Endometrial microvascular endothelial cells (primary cell): ENCODE results near the gene PDE9A. TPM values are rescaled to one million over a fixed set of nuclear protein-coding genes. Genes with fewer than 3 reads are reported as not detected.

Experiments
- in situ Hi-C: cut with HindIII; loops from 2 replicates; pipeline ENCODE4 v1.10.0; 2017; ENCODE audit warnings: low sequenced_read_pairs, low pct_unique_long_range_greater_than_20kb; ENCODE audit errors: inconsistent ontology term
- total RNA-seq: library from RNA; depleted of rRNA; stranded (reverse); fragments of >200 nt; gene quantifications from one replicate; pipeline ENCODE4 v1.2.3, GENCODE V29; 2015; ENCODE audit errors: inconsistent ontology term

PDE9A gene
- total RNA-seq, 1 donor from 2014 or later: not detected

DNA sequence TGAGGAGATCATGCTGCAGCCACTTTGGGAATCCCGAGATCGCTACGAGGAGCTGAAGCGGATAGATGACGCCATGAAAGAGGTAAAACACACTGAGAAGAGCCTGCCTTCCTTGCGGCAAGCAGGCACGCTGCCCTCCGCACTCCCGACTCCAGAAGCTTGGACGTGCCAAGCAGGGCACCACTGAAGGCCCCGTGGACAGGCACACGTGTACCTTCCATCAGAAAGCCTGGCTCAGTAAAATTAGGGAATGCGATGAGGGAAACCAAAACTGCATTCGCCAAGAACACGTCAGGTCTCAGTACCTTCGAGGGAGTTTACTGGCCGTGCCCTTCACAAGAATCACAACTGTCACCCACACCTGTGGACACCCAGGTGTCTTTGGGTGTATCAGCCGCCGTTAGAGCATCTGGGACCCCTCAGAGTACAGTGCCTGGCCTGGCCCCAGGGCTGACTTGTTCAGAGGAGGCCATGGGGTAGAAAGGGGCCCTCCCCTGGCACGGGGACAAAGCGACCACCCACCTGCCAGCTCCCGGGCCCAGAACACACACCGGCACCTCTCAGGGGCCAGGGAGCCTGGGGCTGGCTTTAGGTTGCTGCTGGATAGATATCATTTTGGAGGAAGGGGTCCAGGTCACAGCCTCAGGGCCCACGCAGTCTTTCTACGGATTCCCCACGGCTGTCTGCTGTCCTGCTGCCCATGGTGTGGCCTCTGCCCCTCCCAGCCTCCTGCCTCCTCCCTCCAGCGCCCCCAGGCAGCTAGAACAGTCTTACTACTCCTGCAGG, 117.5 kb downstream of the PDE9A start:
- in situ Hi-C loops: no loop called here

DNA sequence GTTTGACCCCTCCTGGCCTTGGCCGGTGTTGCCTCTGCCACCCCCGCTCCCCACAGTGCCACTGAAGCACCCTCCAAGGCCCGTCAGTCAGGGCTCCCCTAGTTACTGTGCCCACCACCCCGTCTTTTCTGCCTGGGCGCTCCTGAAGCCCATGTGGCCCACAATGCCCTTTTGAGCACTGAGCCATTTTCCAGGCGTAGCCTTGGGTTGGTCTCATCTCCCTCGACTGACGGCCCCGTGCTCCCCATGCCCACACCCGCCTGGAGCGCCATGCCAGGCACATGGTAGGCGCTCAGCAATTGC, 118.0 kb downstream of the PDE9A start:
- in situ Hi-C loops: no loop called here

DNA sequence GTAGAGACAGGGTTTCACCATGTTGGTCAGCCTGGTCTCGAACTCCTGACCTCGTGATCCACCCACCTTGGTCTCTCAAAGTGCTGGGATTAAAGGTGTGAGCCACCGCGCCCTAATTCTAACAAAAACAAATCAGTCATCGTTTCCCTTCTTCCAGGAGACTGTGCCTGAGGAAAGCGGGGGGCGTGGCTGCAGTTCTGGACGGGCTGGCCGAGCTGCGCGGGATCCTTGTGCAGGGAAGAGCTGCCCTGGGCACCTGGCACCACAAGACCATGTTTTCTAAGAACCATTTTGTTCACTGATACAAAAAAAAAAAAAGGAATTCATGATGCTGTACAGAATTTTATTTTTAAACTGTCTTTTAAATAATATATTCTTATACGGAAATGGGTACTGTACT, 121.7 kb downstream of the PDE9A start:
- in situ Hi-C loops: no loop called here

DNA sequence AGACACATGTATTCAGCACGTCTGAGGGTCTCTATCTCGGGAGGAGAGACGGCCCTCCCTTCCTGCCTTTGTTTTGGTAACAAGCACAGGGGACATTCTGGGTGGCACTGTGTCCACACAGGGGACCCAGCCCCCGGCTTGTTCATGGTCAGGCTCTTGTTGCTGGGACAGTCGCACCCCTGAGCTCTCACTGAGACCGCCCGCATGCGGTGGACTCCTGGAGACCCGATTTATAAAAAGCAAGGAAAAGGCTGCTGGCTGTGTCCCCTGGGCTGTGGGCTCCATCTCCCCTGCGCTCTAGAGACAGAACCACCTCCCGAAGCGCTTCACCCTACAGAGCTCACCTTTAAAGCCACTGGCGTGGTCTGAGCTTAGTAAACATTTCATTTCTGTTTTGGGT, 122.5 kb downstream of the PDE9A start:
- in situ Hi-C loops: no loop called here

DNA sequence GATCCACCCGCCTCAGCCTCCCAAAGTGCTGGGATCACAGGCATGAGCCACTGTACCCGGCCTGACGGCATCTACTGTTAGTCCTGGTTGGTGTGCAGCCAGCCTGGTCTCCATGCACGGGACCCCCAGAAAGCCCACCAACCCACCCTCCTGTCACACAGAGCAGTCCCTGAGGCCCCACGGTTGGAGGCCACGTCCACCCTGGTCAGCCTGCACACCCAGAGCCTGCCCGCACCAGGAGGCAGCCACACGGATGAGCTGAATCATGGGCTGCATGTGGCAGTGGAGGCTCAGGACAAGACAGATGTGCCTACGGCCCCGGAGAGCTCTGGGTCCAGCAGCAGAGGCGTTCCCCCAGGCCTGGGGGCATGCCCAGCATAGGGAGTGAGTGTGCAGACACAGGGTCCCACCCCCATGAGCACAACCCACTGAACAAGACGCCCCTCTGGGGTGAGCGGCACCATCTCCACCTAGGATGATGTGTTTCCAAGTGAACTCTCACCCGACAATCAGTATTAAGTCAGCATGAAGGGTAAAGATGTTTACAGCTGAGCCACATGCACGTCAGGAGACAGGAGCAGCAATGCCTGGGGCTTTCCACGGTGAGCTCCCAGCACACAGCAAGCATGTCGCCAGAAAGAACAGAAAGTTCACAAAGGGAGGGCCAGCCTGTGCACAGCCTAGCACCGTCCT, 123.8 kb downstream of the PDE9A start:
- in situ Hi-C loops: no loop called here

DNA sequence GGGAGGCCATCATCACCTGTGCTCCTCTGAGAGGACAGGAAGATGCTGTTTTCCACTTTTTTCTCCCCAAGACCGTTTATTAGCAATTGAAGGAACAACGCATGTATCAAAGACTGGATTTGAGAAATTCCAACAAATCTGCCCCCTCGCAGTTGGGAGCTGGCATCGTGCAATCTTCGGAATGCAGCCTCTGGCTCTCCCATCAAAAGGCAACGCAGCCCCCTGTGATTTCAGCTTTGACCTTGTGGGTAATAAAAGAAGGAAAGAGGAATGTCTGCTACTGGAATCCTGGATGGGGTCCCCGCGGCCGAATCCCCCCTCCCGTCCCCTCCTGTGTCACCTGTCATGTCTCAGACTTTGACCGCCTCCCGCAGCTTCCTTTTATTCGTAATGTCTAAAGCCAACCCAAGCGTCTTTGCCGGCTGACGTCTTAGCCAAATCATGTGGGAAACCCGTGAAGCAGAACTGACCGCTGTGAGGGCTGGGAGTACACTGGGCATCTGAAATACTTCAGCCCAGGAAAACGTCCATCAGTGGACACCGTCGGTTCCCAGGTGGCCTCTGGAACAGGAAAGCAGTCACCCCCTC, 124.4 kb downstream of the PDE9A start:
- in situ Hi-C loops: no loop called here

DNA sequence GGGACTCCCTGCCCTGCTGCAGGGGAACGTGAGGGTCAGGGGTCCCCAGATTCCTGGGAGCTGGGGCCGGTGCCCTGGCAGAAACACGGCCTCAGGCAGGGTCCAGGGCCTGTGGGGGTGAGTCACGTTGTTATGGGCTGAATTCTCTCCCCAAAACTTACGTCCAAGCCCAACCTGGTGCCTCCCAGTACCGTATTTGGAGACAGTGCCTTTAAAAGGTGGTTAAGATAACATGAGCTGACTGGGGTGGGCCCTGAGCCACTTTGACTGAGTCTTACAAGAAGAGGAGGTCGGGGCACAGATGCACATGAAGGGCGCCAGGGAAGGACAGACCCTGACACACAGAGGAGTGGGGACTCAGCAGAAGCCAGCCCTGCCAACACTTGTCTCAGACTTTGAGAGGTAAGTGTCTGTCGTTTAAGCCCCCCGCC, 126.0 kb downstream of the PDE9A start:
- in situ Hi-C loops: no loop called here

DNA sequence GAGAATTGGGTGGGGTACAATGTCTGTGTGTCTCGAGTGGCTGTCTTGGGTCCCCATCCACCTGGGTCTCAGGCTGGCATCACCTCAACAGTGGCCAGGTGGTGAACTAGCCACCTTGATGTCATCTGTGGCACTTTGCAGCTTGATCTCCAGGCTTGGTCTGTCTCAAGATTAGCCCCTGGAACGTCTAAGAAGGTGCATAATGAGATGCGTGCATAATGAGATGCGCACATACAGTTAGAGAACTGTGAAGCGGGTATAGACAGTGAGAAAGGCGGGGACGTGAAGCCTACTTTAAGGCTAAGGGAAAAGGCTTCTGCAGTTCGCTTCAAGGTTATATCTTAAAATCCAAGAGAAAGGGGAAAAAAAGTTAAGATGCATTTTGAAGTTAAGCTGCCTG, 127.2 kb downstream of the PDE9A start:
- in situ Hi-C loops: no loop called here

DNA sequence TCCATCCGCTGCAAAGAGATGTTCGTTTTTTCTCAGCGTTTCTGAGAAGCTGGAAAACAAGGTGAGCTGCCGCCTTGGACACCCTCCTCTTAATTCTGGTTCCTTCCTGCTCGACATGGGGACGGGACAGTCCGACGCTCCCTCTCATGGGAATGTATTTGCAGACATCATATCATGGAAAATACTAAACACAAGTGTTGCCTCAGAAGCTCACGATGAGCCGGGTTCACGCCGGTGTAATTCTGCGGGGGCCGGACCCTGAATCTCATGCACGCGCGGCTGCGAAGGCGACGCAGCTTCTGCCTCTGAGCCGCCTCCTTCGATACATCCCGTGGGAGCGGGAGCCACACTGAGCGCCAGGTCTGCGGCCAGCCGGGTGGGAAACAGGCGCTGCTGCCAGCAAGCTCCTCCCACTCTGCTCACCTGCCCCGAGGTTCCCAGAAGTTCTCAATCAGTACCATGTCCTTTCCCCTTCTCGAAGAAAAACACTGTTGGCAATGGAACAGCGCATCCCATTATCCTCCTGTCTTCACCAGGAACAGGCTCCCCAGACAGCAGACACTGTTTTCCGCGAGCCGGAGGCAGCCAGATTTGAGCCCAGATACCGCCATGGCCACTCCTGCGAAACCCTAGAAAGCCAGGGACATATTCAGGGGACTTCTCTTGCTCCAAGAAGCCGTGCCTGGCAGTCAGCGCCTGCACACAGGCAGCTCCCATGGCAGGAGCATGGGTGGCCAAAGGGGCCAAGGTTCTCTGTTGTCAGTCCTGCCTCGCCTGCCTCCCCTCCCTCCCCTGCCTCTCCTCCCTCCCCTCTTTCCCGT, 127.9 kb downstream of the PDE9A start:
- in situ Hi-C loops: no loop called here

DNA sequence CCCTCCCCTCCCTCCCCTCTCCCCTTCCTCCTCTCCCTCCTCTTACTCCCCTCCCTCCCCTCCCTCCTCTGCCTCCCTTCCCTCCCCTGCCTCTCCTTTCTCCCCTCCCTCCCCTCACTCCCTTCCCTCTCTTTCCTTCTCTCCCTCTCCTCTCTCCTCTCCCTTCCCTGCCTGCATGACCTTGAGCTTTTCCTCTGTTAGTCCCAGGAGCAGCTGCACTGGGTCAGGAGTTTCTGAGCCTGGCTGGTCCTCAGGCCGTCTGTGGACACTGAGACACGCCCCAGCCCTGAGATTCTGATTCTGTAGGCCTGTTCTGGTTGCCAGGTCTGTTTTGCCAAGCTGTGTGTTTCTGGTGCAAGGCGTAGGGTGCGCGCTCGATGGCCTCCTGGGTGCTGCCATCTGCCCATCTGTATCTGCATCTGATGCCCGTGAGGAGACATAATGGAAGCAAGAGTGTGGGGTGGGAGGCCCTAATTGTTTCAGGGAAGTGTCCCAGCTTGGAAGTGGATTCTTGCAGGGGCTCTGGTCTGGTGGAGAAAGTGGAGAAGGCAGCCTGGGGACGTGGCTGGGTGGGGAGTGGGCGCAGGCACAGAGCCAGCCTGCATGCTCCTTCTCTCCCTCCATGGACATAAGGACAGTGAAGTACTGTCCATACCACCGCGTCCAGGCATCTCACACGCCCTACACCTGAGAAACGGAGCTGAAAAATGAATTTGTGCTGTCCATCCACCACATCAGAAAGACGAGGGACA, 128.7 kb downstream of the PDE9A start:
- in situ Hi-C loops: no loop called here

DNA sequence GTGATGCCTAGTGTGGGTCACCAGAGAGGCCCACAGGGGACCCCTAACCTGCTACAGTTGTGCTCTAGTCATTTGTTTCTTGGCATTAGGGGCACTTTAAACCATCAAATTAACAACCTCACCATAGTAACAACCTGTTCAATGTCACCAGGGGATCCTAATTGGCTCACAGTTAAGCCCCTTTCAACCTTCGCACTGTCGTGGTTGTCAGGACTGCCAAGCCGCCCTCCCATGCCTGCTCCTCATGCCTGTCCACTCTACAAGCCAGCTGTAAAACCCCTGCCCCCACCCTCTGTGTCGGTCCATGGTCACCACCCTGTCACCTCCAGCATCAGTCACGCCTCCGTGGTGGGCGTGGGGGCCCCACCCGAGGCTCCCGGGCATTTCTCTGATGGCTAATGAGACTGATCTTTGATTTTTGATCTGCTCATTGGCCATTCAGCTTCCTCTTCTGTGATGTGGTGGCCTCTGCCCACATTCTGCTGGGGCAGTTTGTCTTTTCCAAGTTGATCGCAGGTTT, 129.4 kb downstream of the PDE9A start:
- in situ Hi-C loops: no loop called here

DNA sequence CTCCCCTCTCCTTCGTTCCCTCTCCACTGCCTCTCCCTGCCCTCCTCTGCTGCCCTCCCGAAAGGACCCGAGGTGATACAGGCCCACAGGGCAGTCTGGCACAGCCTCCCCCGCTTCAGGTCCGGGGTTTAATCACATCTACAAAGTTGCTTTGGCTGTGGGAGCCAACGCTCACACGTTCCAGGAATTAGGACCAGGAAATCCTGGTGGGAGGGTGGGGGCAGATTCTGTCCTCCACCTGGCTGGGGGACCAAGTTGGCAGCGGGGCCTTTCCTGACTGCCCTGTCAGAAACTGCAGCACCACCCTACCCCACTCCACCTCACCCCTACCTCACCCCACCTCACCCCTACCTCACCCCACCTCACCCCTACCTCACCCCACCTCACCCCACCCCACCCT, 130.9 kb downstream of the PDE9A start:
- in situ Hi-C loops: no loop called here

DNA sequence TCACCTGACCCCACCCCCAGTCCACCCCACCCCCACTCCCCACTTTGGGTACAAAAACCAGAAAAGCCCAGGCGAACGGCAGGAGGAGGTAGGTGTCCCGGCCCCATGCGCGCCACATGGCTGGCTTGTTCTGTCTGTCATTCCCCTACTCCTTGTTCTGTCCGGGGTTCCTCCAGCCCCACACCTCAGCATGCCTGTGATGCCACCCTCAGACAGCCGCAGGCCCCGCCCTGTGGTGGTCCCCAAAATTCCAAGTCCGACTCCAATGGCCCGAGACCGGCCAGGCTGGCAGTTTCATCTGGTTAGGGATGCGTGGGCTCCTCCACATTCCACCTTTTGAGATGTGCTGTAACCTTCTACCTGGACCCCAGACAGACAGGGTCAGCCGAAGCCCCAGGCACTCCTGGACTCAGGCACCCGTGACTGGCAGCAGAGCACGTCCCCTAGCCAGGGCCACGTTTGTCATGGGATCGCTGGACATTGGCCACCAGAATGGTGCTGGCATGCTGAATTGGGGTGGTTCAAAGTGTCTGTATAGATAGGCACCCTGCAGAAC, 131.6 kb downstream of the PDE9A start:
- in situ Hi-C loops: no loop called here

DNA sequence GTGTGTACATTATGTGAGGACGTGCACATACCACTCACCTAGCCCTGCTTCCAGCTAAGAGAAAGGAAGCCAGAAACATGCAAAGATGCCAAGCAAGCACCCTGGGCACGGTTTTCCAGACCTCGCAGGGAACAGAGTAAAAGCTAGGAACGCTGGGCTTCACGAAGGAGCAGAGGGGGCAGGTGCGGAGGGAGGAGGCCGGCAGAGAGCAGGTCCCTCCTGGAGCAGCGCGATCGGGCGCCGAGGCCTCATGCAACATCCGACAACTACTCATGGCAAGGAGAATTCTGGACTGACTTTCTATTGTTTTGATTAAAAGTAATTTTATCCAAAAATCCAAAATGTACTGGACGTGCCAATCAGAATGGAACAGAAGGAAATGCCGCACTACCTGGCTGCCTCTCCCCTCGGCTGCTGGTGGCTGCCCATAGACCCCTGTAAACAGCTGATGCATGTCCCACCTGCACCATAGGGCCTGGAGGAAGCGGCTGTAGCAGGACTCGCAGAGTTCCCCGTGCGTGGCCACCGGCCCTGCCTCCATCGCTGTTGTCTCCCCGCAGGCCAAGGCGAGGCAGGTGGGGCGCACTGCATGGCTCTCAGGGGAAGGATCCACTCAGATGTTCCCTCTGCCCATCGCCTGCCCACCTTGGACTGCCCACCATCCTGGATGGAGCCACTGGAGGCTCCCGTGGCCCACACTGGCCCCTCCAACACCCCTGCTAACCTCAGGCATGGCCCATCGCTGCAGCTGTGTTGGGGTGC, 132.4 kb downstream of the PDE9A start:
- in situ Hi-C loops: no loop called here

DNA sequence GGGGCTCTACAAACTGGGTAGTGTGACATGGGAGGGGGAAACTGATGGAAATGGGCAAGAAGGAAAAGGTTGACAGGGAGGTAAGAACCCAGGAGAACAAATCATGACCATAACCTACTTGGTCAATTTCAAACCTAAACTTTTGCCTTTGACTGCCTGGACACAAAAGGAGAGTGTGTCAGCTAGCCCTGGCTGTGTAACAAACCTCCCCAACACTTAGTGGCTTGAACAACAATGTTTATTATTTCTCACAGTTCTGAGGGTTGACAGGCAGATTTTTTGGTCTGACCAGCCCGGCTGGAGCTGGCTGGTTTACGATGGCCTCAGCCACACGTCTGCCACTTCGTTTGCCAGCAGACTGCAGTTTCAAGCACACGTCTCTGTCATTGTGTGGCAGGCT, 133.5 kb downstream of the PDE9A start:
- in situ Hi-C loops: no loop called here

DNA sequence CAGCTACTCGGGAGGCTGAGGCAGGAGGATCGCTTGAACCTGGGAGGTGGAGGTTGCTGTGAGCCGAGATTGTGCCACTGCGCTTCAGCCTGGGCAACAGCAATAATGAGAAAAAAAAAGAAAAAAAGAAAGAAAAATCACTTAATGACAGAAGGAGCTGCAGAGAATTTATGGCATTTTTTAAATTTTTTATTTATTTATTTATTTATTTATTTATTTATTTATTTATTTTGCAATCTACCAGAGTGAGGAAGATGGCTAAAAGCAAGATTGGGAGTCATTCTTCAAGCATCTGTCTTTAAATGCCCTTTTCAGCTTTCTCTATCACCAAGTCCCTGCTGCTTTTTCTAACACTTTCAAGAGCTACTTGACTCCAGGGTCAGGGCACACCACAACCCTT, 134.2 kb downstream of the PDE9A start:
- in situ Hi-C loops: no loop called here

DNA sequence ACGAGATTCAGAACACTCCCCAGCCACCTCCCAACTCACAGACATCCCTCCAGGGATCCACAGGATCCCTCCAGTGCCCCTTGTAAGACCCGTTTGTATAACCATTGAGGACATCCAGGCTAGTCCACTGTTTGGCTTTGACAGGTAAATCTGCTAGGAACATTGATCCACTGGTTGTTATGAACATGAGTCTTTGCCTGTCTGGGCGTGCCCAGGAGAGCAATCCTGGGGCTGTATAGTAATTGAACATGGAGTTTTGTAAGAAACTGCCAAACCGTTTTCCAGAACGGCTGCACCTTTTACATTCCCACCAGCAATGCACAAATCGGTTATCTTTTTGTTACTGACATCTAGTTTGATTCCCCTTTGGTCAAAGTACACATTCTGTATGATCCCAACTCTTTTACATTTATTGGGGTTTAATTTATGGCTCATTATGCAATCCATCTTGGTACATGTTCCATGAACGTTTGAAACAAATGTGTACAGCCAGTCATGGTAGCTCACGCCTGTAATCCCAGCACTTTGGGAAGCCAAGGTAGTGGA, 137.2 kb downstream of the PDE9A start:
- in situ Hi-C loops: no loop called here
